OCI-LY1 (cell line): ENCODE results near the gene SHROOM2.

Experiments
- H2AFZ ChIP-seq: fragments of 200-600 bp; sonication (generic), shearing (Covaris generic); 2 replicates; pipeline ENCODE4 v1.6.0; 2014; ENCODE audit warnings: antibody characterized with exemption, mild to moderate bottlenecking, low read length
- H3F3A ChIP-seq: fragments of 200-600 bp; sonication (generic), shearing (Covaris generic); 2 replicates; pipeline ENCODE4 v1.6.0; 2014; ENCODE audit warnings: mild to moderate bottlenecking, antibody characterized with exemption, low read length, moderate library complexity; ENCODE audit not compliant: insufficient read depth
- H3K27ac ChIP-seq: fragments of 200-600 bp; sonication (generic); 2 replicates; pipeline ENCODE4 v1.5.1; 2014; ENCODE audit warnings: low read length, mixed run types, mild to moderate bottlenecking, low read depth; ENCODE audit not compliant: poor library complexity, severe bottlenecking
- H3K27me3 ChIP-seq: fragments of 200-600 bp; sonication (generic); 2 replicates; pipeline ENCODE4 v1.6.0; 2014; ENCODE audit warnings: antibody characterized with exemption, mild to moderate bottlenecking, low read length, moderate library complexity; ENCODE audit not compliant: insufficient read depth
- H3K36me3 ChIP-seq: fragments of 200-600 bp; sonication (generic); 2 replicates; pipeline ENCODE4 v1.6.1; 2014; ENCODE audit warnings: mild to moderate bottlenecking, antibody characterized with exemption, low read length, moderate library complexity, mixed read lengths; ENCODE audit not compliant: insufficient read depth
- H3K4me1 ChIP-seq: fragments of 200-600 bp; sonication (generic); 2 replicates; pipeline ENCODE4 v1.5.1; 2014; ENCODE audit warnings: mild to moderate bottlenecking, low read length, moderate library complexity; ENCODE audit not compliant: insufficient read depth, severe bottlenecking
- H3K4me2 ChIP-seq: fragments of 200-600 bp; sonication (generic), shearing (Covaris generic); 2 replicates; pipeline ENCODE4 v1.6.1; 2014; ENCODE audit warnings: low read length
- H3K4me3 ChIP-seq: fragments of 200-600 bp; sonication (generic); 2 replicates; pipeline ENCODE4 v1.5.1; 2014; ENCODE audit warnings: low read length, low read depth, mild to moderate bottlenecking, mixed read lengths; ENCODE audit not compliant: poor library complexity, severe bottlenecking
- H3K79me2 ChIP-seq: fragments of 200-600 bp; shearing (Covaris generic); 2 replicates; pipeline ENCODE4 v1.6.1; 2016; ENCODE audit warnings: mixed run types, low read length, mixed read lengths; ENCODE audit not compliant: insufficient read depth
- H3K9ac ChIP-seq: fragments of 200-600 bp; sonication (generic), shearing (Covaris generic); 2 replicates; pipeline ENCODE4 v1.6.1; 2014; ENCODE audit warnings: mild to moderate bottlenecking, low read length, mixed read lengths
- H3K9me2 ChIP-seq: fragments of 200-600 bp; sonication (generic), shearing (Covaris generic); 2 replicates; pipeline ENCODE4 v1.6.1; 2014; ENCODE audit warnings: low read depth, mild to moderate bottlenecking, low read length, mixed read lengths
- H3K9me3 ChIP-seq: fragments of 200-600 bp; shearing (Covaris generic); 2 replicates; pipeline ENCODE4 v1.6.1; 2014; ENCODE audit warnings: low read length, mixed read lengths
- H4K20me1 ChIP-seq: fragments of 200-600 bp; sonication (generic), shearing (Covaris generic); 2 replicates; pipeline ENCODE4 v1.6.0; 2016; ENCODE audit warnings: mild to moderate bottlenecking, low read length; ENCODE audit not compliant: insufficient read depth
- EZH2 ChIP-seq: fragments of 200-600 bp; sonication (generic), shearing (Covaris generic); IDR thresholded peaks from 2 replicates; pipeline ENCODE4 v1.8.0; 2017; ENCODE audit warnings: borderline replicate concordance, mixed run types, mild to moderate bottlenecking, antibody characterized with exemption, low read length, moderate library complexity, mixed read lengths
- TF ChIP-seq, protein P1 (sequence below): fragments of 200-600 bp; sonication (generic), shearing (Covaris generic); IDR thresholded peaks from 2 replicates; pipeline ENCODE4 v1.5.1; 2017; ENCODE audit warnings: mild to moderate bottlenecking, antibody characterized with exemption, low read length, moderate library complexity, mixed read lengths

Gene SHROOM2

GRCh38 chrX:9912351-9913145 is 126.3 kb downstream of the SHROOM2 start:
- H3K4me3 ChIP-seq = no peak overlapping the region
- H2AFZ ChIP-seq = no peak overlapping the region
- H4K20me1 ChIP-seq = no peaks in the 10 kb centered on the region
- H3K9me3 ChIP-seq = no peaks in the 10 kb centered on the region
- H3K36me3 ChIP-seq = no peaks in the 10 kb centered on the region
- no peaks in the 10 kb centered on the region for H3K9me2 ChIP-seq
- H3F3A ChIP-seq = no peaks in the 10 kb centered on the region
- no peaks in the 10 kb centered on the region for H3K79me2 ChIP-seq
- TF ChIP-seq EZH2 = no peak
- TF ChIP-seq, protein P1, sequence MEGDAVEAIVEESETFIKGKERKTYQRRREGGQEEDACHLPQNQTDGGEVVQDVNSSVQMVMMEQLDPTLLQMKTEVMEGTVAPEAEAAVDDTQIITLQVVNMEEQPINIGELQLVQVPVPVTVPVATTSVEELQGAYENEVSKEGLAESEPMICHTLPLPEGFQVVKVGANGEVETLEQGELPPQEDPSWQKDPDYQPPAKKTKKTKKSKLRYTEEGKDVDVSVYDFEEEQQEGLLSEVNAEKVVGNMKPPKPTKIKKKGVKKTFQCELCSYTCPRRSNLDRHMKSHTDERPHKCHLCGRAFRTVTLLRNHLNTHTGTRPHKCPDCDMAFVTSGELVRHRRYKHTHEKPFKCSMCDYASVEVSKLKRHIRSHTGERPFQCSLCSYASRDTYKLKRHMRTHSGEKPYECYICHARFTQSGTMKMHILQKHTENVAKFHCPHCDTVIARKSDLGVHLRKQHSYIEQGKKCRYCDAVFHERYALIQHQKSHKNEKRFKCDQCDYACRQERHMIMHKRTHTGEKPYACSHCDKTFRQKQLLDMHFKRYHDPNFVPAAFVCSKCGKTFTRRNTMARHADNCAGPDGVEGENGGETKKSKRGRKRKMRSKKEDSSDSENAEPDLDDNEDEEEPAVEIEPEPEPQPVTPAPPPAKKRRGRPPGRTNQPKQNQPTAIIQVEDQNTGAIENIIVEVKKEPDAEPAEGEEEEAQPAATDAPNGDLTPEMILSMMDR = no peak
- H3K9ac ChIP-seq = no peak overlapping the region
- H3K4me1 ChIP-seq = no peaks in the 10 kb centered on the region
- no peak overlapping the region for H3K4me2 ChIP-seq
- H3K27ac ChIP-seq = no peak overlapping the region
- H3K27me3 ChIP-seq = no peaks in the 10 kb centered on the region

- H3K9me3 ChIP-seq = no peaks in the 10 kb centered on the region
- no peak for TF ChIP-seq EZH2
- TF ChIP-seq, protein P1 = no peak
- no peaks in the 10 kb centered on the region for H3K27me3 ChIP-seq
- no peaks in the 10 kb centered on the region for H3K9me2 ChIP-seq
- no peaks in the 10 kb centered on the region for H3F3A ChIP-seq
- no peaks in the 10 kb centered on the region for H3K4me1 ChIP-seq
- no peak overlapping the region for H3K27ac ChIP-seq
- no peaks in the 10 kb centered on the region for H3K79me2 ChIP-seq
- H2AFZ ChIP-seq = no peak overlapping the region
- H4K20me1 ChIP-seq = no peaks in the 10 kb centered on the region
- no peak overlapping the region for H3K9ac ChIP-seq
- H3K4me2 ChIP-seq = no peak overlapping the region
- no peaks in the 10 kb centered on the region for H3K36me3 ChIP-seq
- H3K4me3 ChIP-seq = no peak overlapping the region
Observed at GRCh38 chrX:9913146-9913433, 126.9 kb downstream of the SHROOM2 start.

DNA sequence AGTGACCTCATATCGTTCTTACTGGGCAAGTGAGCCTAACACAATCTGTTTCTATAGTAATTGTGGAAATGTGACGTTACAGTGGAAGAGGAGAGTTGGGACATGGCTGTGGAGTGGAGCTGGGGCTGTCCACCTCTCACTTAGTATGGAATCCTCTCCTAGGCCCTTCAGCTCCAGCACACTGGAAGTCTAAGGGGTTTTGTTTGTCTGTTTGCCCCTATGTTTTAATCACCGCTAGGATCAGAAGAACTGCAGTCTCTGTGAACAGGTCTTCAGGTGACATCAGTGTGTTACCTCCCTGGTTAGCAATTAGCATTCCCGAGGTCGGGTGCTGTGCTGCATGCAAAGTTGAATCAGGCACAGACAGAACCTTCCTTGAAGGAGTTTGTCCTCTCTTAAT is 131.6 kb downstream of the SHROOM2 start:
- Histone ChIP-seq H3K4me3 (no peak overlapping the region), H3K9ac (no peak overlapping the region), H3K36me3 (no peaks in the 10 kb centered on the region), H3F3A (no peaks in the 10 kb centered on the region), H3K27me3 (no peaks in the 10 kb centered on the region), H3K27ac (no peak overlapping the region), H3K4me1 (no peaks in the 10 kb centered on the region), H3K9me3 (no peaks in the 10 kb centered on the region), H2AFZ (no peak overlapping the region), H3K4me2 (no peak overlapping the region), H3K9me2 (no peaks in the 10 kb centered on the region), H3K79me2 (no peaks in the 10 kb centered on the region), H4K20me1 (no peaks in the 10 kb centered on the region)
- no peak for TF ChIP-seq EZH2
- TF ChIP-seq, protein P1 = no peak
